Measurements from ENCODE around the gene ACTL7B.

Gene ACTL7B

DNA sequence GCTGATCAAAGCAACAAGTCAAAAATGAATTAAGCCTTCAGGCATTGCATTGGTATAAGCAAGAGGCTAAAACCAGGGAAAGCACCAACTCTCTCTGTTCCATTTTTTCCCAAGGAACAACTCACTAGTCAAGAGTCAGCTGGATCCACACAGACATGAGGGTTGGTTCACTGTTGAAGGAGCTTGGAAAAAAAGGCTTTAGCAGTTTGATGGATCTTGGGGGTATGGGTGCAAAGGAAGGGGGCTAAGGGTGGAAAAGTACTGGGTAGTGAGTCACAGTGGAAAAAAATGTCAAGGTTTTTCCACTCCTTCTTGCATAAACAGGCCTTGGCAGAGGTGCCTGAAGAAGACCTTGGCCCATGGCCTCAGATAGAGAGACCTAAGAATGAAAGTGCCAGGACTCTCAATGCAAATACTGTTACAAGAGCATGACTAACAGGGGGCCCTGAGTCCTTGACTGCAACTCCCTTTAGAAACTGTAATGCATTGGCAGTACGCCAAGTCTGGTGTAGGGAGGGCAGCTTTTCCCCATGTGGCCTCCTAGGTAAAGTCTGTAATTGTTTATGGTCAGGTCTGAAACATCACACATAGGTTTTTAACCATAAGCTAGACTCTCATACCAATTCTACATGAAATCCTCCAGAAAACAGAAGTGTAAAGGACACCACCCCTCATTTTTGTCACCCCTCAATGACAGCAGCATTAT lies 30.0 kb upstream of the ACTL7B start:
- FAIRE-seq: peak; percentile 90
- DNase-seq (ENCODE audit: insufficient read length): peak; percentile 34
- no peak for TF ChIP-seq TAF1 (IDR thresholded peaks at IDR 0.05; ENCODE audit: borderline replicate concordance, low read depth, low read length)
- TF ChIP-seq POLR2AphosphoS5 (IDR thresholded peaks at IDR 0.05; ENCODE audit: low read depth, low read length): peak; percentile 39; the same call in 1 of the 2 replicates
- no peak for TF ChIP-seq POLR2A (IDR thresholded peaks at IDR 0.05; ENCODE audit: low read depth, low read length)

DNA sequence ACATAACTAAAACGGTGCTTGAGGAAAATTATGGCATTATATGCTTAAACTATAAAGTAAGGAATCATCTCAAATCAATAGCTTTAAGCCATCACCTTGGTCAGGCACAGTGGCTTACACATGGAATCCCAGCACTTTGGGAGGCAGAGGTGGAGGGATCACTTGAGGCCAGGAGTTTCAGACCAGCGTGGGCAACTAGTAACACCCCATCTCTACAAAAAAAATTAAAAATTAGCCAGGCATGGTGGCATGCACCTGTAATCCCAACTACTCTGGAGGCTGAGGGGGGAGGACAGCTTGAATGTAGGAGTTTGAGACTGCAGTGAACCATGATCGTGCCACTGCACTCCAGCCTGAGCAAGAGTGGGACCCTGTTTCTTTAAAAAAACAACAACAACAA lies 28.9 kb upstream of the ACTL7B start:
- TF ChIP-seq POLR2A (IDR thresholded peaks at IDR 0.05; ENCODE audit: low read depth, low read length) (no peak), TAF1 (IDR thresholded peaks at IDR 0.05; ENCODE audit: borderline replicate concordance, low read depth, low read length) (no peak), POLR2AphosphoS5 (IDR thresholded peaks at IDR 0.05; ENCODE audit: low read depth, low read length) (no peak)
- no peak for DNase-seq (ENCODE audit: insufficient read length)
- no peak for FAIRE-seq

DNA sequence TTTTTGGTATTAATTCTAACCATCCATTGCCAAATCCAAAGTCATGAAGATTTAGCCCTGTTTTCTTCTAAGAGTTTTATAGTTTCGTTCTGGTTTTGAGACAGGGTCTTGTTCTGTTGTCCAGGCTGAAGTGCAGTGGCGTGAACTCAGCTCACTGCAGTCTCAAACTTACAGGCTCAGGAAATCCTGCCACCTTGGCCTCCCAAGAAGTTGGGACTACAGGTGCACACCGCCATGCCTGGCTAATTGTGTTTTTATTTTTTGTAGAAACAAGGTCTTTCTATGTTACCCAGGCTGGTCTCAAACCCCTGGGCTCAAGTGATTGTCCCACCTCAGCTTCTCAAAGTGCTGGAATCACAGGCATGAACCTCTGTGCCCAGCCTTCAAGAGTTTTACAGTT lies 27.3 kb upstream of the ACTL7B start:
- FAIRE-seq (no peak), DNase-seq (ENCODE audit: insufficient read length) (no peak)
- no peak for TF ChIP-seq POLR2AphosphoS5 (IDR thresholded peaks at IDR 0.05; ENCODE audit: low read depth, low read length)
- no peak for TF ChIP-seq POLR2A (IDR thresholded peaks at IDR 0.05; ENCODE audit: low read depth, low read length)
- no peak for TF ChIP-seq TAF1 (IDR thresholded peaks at IDR 0.05; ENCODE audit: borderline replicate concordance, low read depth, low read length)

DNA sequence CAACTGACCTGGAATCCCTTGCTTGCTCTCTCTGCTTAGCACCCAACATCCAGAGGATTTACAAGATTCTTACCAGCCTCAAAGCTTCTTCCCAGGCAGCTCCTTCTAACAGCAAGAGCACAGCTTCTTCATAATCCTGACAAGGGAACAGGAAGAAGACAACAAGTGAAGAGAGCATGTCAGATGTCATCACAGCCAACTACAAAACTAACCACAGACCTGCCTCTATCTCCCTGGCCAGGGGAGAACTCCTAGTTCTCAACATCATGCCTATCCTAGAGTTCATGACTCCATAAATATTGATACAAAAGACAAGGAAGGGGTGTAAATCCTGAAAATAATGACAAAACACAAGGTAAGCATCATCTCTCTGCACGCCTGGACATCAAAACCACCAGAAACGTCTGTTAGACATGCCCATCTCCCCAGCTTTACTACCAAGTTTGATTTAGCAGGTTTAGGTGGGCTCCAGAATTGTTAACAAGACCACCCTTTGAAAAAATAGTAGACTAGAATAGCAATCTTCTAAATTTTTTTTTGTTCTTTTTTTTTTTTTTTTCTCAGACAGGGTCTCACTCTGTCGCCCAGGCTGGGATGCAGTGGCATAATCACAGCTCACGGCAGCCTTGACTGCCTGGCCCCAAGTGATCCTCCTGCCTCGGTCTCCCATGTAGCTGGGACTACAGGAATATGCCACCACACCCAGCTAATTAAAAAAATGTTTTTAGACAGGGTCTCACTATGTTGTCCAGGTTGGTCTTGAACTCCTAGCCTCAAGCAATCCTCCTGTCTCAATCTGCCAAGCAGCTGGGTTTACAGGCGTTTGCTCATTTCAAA lies 26.5 kb upstream of the ACTL7B start:
- DNase-seq (ENCODE audit: insufficient read length) (no peak), FAIRE-seq (no peak)
- TF ChIP-seq POLR2A (IDR thresholded peaks at IDR 0.05; ENCODE audit: low read depth, low read length) (no peak), TAF1 (IDR thresholded peaks at IDR 0.05; ENCODE audit: borderline replicate concordance, low read depth, low read length) (no peak), POLR2AphosphoS5 (IDR thresholded peaks at IDR 0.05; ENCODE audit: low read depth, low read length) (no peak)

DNA sequence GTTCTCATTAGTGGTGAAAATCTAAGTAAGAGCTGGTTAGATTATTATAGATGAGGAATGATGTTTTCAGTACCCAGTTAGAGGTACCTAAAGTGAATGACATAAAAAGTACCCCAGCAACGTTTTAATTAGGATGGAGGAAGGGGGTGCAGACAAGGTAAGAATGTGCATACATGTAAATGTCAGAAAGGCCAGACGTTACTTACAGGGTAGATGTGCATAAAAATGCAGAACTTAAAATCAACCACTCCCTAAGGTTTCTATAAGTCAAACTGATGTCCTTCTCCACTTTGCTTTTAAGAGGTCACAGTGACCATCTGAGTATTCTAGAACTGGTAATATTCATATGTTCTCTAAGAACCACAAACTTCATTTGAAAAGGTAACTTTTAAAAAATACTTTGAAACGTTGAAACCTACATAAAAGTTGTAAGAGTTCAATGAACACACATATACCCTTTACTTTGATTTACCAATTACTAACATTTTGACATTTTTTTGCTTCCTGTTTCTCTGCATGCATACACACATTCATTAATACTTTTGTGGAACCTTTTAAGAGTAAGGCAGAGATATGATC lies 25.0 kb upstream of the ACTL7B start:
- DNase-seq (ENCODE audit: insufficient read length) (no peak), FAIRE-seq (no peak)
- TF ChIP-seq POLR2A (IDR thresholded peaks at IDR 0.05; ENCODE audit: low read depth, low read length): no peak
- no peak for TF ChIP-seq POLR2AphosphoS5 (IDR thresholded peaks at IDR 0.05; ENCODE audit: low read depth, low read length)
- TF ChIP-seq TAF1 (IDR thresholded peaks at IDR 0.05; ENCODE audit: borderline replicate concordance, low read depth, low read length): no peak

DNA sequence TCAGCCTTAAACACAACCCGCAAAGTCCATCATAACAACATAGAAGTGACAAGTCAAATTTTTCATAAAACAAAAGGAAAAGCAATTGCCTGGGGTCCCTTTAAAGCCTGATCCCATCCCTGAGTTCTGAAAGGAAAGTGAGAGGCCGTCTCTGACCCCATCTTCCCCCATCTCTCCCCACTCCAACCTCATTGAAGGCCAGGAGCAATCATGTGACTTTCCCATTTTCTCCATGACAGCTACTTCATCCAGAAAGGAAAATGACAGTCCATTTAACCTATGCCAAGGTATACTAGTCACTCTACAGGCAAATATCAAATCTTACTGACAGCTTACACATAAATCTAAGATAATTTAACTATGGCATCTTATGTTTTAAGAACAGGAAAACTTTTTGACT lies 21.7 kb upstream of the ACTL7B start:
- TF ChIP-seq POLR2AphosphoS5 (IDR thresholded peaks at IDR 0.05; ENCODE audit: low read depth, low read length) (no peak), POLR2A (IDR thresholded peaks at IDR 0.05; ENCODE audit: low read depth, low read length) (no peak), TAF1 (IDR thresholded peaks at IDR 0.05; ENCODE audit: borderline replicate concordance, low read depth, low read length) (no peak)
- DNase-seq (ENCODE audit: insufficient read length) (no peak), FAIRE-seq (no peak)

DNA sequence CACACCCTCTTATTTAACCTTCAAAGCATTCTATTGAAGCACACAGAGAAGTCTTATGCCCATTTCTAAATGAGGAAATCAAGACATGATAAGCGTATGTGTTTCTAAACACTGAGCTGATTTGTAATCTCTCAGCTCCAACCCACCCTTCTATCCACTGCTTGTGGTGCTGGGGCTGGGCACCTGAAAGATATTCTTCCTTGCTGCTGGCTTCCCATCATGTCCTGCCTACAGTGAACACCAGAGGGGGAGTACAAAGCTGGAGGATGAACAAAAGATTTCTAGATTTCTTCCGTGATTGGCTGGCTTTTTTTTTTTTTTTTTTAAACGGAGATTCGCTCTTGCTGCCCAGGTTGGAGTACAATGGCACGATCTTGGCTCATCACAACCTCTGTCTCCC lies 20.6 kb upstream of the ACTL7B start:
- TF ChIP-seq POLR2AphosphoS5 (IDR thresholded peaks at IDR 0.05; ENCODE audit: low read depth, low read length) (no peak), POLR2A (IDR thresholded peaks at IDR 0.05; ENCODE audit: low read depth, low read length) (no peak), TAF1 (IDR thresholded peaks at IDR 0.05; ENCODE audit: borderline replicate concordance, low read depth, low read length) (no peak)
- FAIRE-seq (no peak), DNase-seq (ENCODE audit: insufficient read length) (no peak)

DNA sequence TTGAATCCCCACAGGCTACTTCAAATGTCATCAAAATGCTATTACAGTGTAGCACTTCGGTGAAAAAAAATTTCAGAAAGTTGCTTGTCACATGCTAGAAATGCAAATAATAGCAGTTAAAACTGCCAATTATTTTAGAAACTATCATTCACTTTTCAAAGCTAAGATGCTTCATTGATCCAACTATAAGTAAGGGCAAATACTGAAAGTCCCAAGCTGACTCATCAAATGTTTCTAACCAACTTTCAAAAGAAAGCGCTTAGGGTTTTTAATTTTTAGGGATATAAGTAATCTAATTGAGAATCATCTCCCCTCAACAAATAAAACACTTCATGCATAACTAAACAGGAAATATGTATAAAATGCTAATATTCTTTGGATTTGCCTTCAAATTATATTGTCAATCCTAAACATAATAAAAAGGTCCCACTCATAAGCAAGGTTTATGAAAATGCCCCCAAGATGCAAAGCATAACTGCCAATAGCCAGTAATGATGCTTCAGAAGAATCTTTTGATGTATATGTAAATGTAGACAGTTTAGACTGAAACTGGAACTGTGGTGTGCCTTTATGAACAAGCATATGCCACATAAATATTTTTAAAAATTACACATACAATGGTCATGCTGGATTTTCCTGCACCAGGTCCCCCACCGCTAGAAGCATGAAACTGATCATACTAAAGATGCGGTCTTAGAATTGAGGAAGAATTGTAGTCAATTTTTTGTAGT lies 18.4 kb upstream of the ACTL7B start:
- no peak for TF ChIP-seq POLR2AphosphoS5 (IDR thresholded peaks at IDR 0.05; ENCODE audit: low read depth, low read length)
- TF ChIP-seq POLR2A (IDR thresholded peaks at IDR 0.05; ENCODE audit: low read depth, low read length): no peak
- TF ChIP-seq TAF1 (IDR thresholded peaks at IDR 0.05; ENCODE audit: borderline replicate concordance, low read depth, low read length): no peak
- no peak for FAIRE-seq
- no peak for DNase-seq (ENCODE audit: insufficient read length)

DNA sequence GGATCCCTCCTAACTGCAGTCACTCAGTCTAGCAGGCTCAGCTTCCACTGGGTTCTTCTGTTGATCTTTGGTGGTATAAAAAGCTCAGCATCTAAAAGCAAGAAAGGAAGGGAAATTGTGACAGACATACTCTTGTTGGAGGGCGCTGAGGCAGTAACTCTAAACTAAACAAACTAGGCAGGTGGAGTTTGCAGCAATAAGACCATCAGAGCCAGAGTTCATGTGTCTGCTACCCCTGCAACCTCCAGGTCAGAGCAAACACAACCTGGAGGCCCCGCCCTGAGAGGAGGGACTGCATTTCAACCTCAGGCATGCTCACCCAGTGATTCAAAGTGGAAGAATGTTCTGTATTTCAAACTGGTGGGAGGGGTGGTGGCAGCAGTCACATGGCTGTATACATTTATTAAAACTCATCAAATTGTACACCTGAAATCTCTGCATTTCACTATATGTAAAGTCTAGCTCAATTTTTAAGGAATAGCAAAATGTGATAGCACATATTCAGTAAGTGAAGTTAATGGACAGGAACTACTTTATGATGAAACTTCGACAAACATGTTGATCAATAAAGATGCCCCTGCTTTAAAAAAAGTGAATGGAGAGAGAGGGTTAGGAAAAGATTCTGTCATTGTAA lies 13.4 kb upstream of the ACTL7B start:
- FAIRE-seq: no peak
- DNase-seq (ENCODE audit: insufficient read length): no peak
- TF ChIP-seq POLR2A (IDR thresholded peaks at IDR 0.05; ENCODE audit: low read depth, low read length): no peak
- TF ChIP-seq TAF1 (IDR thresholded peaks at IDR 0.05; ENCODE audit: borderline replicate concordance, low read depth, low read length): no peak
- TF ChIP-seq POLR2AphosphoS5 (IDR thresholded peaks at IDR 0.05; ENCODE audit: low read depth, low read length): no peak

DNA sequence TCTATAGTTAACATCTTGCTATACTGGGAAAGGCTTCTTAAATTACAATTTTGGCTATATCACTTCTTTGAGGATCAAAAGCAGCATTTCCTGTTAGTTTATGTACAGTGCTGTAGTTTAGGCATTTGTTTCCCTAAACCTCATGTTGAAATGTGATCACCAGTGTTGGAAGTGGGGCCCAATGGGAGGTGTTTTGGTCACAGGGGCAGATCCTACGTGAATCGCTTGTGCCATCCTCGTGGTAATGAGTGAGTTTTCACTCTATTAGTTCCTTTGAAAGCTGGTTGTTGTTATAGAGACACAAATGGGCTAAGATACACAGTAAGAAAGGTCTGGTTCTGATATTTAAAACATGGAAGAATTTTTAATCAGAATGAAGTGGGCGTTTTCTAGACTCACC lies 12.0 kb upstream of the ACTL7B start:
- DNase-seq (ENCODE audit: insufficient read length): no peak
- TF ChIP-seq TAF1 (IDR thresholded peaks at IDR 0.05; ENCODE audit: borderline replicate concordance, low read depth, low read length): no peak
- TF ChIP-seq POLR2AphosphoS5 (IDR thresholded peaks at IDR 0.05; ENCODE audit: low read depth, low read length): no peak
- no peak for TF ChIP-seq POLR2A (IDR thresholded peaks at IDR 0.05; ENCODE audit: low read depth, low read length)
- no peak for FAIRE-seq

DNA sequence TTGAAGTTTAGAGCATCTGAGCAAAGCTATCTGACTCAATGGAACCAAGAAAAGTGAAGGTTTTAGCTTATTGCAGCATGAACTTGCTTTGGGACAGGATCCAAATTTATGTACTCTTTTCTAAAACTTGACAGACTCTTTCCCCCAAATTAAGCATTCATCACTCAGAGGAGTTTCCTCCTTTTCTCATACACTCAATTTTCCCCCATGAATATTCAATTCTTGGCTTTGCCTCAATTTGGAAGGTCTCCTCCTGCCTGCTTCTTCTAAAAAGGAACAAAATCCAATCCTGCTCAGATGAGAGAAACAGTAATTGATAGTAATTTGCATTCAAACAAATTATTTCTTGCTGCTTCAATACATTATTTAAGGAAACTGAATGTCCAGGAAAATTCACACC lies 11.3 kb upstream of the ACTL7B start:
- TF ChIP-seq TAF1 (IDR thresholded peaks at IDR 0.05; ENCODE audit: borderline replicate concordance, low read depth, low read length) (no peak), POLR2A (IDR thresholded peaks at IDR 0.05; ENCODE audit: low read depth, low read length) (no peak), POLR2AphosphoS5 (IDR thresholded peaks at IDR 0.05; ENCODE audit: low read depth, low read length) (no peak)
- DNase-seq (ENCODE audit: insufficient read length) (no peak), FAIRE-seq (no peak)

All from GM12892 (cell line).